Measurements from ENCODE around the gene APOL2.

DNA sequence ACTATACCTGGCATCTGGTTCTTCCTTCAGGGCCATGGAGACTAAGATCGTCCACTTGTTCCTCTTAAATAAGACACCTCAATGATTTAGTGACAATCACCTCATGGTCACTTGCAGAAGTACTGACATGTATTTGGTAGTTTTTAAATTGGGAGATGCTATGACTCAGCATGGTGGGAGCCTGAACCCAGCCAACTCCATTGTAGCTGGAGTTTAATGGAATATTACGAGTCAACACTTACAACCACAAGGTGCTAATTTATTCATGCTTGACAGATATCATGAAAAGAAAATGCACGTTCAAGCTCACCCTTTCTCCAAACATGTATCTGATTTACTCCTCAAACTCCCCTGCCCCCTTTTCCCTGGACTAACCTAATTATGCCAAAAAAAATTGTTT is 62.2 kb downstream of the APOL2 start:
- no peak for TF ChIP-seq SRF (IDR thresholded peaks at IDR 0.05; ENCODE audit: low read depth)
- no peak for TF ChIP-seq RAD21 (IDR thresholded peaks at IDR 0.05; ENCODE audit: low read depth)
- TF ChIP-seq POLR2A (IDR thresholded peaks at IDR 0.05; ENCODE audit: borderline replicate concordance, extremely low read depth, insufficient read depth, insufficient read length), result no peak

Data from HCT116 (cell line).